Muscle of leg (tissue), 11 donors: ENCODE measurements around the gene DOCK6. TPM values are rescaled to one million over a fixed set of nuclear protein-coding genes. Genes with fewer than 3 reads are reported as not detected.

ENCODE experiments used
- DNase-seq: peaks from one replicate; pipeline ENCODE4 v3.0.0; 2013
- H3K27ac ChIP-seq: one replicate; pipeline ENCODE4 v1.5.1; 2013; ENCODE audit warnings: mild to moderate bottlenecking, low read length, control low read depth
- H3K27me3 ChIP-seq: one replicate; pipeline ENCODE4 v1.6.1; 2013; ENCODE audit warnings: low read length; ENCODE audit not compliant: control insufficient read depth, insufficient read depth
- H3K36me3 ChIP-seq: one replicate; pipeline ENCODE4 v1.6.1; 2013; ENCODE audit warnings: low read length; ENCODE audit not compliant: control insufficient read depth, insufficient read depth
- H3K4me1 ChIP-seq: one replicate; pipeline ENCODE4 v1.6.1; 2013; ENCODE audit warnings: low read length; ENCODE audit not compliant: control insufficient read depth, insufficient read depth
- H3K4me3 ChIP-seq: one replicate; pipeline ENCODE4 v1.5.1; 2013; ENCODE audit warnings: low read length, control low read depth
- H3K9me3 ChIP-seq: replicated peaks from 2 replicates; pipeline ENCODE4 v1.6.1; 2013; ENCODE audit warnings: low read depth, low read length; ENCODE audit not compliant: control insufficient read depth
- WGBS: methylation state at CpG from one replicate; pipeline ENCODE4 v1.1.5; 2013; ENCODE audit warnings: missing lambda C conversion rate; ENCODE audit not compliant: insufficient coverage; 5-methylcytosine and 5-hydroxymethylcytosine counted together
- polyA plus RNA-seq, 8 donors: library from polyadenylated mRNA; unstranded; fragments of 120-200 nt; gene quantifications; one replicate each; pipeline versions ENCODE4 v1.2.1 to v1.2.3, GENCODE V29; 2013; ENCODE audit warnings: inconsistent platforms in 1 of 8, low replicate concordance in 1 of 8; ENCODE audit not compliant: insufficient read length in 8 of 8, insufficient read depth in 1 of 8
- total RNA-seq: library from RNA; stranded (reverse); fragments of 120-200 nt; gene quantifications from one replicate; pipeline ENCODE4 v1.2.4, GENCODE V29; 2013

DOCK6 gene
- total and polyA plus RNA-seq, 9 donors, result 23.7 to 53.7 (median 41.7) TPM

DNA sequence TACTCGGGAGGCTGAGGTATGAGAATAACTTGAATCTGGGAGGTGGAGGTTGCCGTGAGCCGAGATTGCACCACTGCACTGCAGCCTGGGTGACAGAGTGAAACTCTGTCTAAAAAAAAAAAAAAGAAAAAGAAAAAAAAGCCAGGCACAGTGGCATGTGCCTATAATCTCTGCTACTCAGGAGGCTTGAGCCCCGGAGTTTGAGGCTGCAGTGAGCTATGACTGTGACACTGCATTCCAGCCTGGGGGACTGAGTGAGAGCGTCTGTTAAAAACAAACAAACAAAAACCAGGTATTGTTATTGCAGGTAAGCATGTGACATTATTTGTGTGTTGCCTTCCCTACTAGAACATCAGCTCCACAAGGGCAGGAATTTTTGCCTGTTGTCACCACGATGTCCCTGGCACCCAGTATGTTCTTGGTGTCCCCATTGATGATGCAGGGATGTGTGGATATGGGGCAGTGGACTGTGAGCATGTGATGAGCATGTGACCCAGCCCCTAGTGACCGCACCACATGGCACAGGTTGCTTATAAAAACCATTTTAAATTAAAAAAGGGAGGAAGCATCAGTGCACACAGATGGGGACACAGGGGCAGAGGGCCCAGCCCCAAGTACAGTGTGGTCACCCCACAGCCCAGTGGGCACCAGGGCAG is 63.4 kb downstream of the DOCK6 start:
- 72% methylated on average over 2 of the region's 7 CpGs for WGBS
- no peak overlapping the region for H3K27ac ChIP-seq
- peaks cover 45% of the 10 kb centered on the region for H3K36me3 ChIP-seq

DNA sequence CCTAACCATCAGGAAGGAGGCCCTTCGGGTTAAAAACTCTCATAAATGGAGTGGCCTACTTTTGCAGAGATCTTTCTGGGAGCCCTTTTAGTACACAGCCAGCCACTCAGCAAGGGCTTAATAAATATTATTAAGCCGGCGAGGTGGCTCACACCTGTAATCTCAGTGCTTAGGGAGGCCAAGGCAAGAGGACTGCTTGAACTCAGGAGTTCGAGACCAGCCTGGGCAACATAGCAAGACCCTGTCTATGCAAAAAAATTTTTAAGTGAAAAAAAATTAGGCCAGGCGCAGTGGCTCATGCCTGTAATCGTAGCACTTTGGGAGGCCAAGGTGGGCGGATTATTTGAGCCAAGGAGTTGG is 64.2 kb downstream of the DOCK6 start:
- DNase-seq, result no peak
- Histone ChIP-seq H3K9me3 (no peaks in the 10 kb centered on the region), H3K27me3 (no peaks in the 10 kb centered on the region), H3K4me3 (no peak overlapping the region), H3K4me1 (peaks cover 41% of the 10 kb centered on the region), H3K36me3 (peaks cover 52% of the 10 kb centered on the region), H3K27ac (peak overlapping the region; percentile 49)
- 73% methylated on average over 3 of the region's 7 CpGs for WGBS

More for the DNA sequence above, 63.4 kb downstream of the DOCK6 start:
- Histone ChIP-seq H3K9me3 (no peaks in the 10 kb centered on the region), H3K4me3 (no peak overlapping the region), H3K27me3 (no peaks in the 10 kb centered on the region), H3K4me1 (peaks cover 41% of the 10 kb centered on the region)
- DNase-seq, result no peak

DNA sequence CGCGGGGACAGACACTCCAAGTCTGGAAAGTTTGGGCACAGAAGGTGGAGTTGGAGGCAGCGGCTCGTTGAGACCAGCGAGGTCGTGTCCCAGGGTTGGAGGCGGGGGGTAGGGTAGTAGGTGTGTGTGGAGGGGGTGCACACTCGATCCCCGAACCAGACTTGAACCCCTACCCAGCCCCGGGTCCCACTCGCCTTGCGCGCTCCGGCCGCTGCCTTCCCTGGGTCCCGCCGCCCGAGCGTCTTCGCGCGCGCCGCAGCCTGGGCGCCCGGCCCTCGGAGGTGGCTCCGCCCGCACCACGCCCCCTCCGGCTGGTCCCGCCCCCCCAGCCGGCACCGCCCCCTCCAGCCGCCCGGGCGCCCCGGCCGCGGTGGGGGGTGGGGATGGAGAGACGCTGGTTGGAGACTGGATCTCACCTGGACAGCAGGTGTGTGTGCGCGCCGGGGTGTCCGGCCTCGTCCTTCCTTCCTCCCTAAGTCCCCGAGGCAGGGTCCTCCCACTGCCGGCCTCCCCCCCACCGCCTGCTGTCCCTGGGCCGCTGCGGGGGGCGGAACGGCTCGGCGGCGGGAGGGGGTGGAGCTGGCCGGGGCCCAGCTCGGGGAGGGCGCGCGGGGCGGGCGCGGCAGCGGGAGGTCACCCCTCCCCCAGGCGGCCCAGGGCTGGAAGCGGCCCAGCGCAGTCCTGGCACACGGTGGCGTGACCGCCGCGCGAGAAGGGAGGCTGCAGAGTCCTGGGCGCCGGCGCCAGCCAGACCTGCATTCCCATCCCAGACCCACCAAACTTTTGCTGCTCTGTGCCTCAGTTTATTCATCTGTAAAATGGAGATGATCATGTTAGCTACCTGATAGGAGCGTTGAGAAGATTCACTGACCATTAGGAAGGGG is 64.8 kb downstream of the DOCK6 start, which contains the start of gene KANK2:
Gene KANK2, minus strand, starts transcription at position 255 of the 884 bp plus-strand sequence. CDS start 3,034 bp downstream, outside the sequence.
- WGBS, result under 1% methylated on average over 41 of the region's 78 CpGs
- peaks cover 45% of the 10 kb centered on the region for H3K4me1 ChIP-seq
- DNase-seq, result peak; percentile 91
- peak within 1 kb of the TSS; percentile 88 for H3K27ac ChIP-seq
- H3K36me3 ChIP-seq, result peaks cover 52% of the 10 kb centered on the region
- H3K9me3 ChIP-seq, result no peaks in the 10 kb centered on the region
- H3K27me3 ChIP-seq, result no peaks in the 10 kb centered on the region
- peak within 1 kb of the TSS; percentile 93 for H3K4me3 ChIP-seq

DNA sequence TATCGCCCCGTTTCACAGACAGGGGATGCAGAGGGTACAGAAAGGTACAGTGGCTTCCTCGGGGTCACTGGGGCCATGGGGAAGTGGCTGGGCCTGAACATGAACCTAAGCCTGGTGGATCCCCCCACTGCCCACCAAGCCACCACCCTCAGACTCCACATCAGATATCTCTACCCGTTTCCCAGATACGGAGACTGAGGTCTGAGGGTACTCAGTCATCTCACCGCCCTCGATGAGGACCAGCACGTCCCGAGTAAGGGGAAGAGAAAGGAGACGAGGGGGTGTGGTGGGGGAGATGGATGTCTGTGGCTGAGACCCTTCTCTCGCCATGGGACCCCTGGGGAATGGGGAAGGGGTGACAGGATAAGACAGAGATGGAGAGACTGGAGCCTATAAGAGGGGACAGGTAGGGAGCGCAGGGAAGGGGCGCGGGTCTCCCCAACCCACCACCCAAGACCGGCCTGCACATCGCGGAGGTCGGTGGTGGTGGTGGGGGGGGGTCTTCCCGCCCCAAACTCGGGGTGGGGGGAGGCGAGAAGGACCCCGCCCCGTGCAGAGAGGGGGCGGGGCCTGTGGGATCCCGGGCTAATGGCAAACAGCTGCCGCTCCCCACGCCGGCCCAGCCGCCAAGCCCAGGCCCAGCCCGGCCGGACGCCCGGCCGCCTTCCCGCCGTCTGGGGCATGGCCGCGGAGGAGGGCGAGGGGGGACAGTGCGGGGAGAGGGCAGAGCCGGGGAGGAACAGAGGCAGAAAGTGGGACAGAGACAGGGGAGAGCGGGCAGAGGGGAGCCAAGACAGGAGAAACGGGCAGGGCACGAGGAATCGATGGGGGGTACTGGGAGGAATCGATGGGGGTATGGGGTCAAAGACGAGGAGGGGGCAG is 65.7 kb downstream of the DOCK6 start:
- H3K27ac ChIP-seq, result peak overlapping the region; percentile 88
- under 1% methylated on average over 28 of the region's 47 CpGs for WGBS
- H3K4me3 ChIP-seq, result peak overlapping the region; percentile 93
- no peaks in the 10 kb centered on the region for H3K9me3 ChIP-seq
- H3K4me1 ChIP-seq, result peaks cover 52% of the 10 kb centered on the region
- peak; percentile 77 for DNase-seq
- H3K36me3 ChIP-seq, result peaks cover 60% of the 10 kb centered on the region
- H3K27me3 ChIP-seq, result no peaks in the 10 kb centered on the region

DNA sequence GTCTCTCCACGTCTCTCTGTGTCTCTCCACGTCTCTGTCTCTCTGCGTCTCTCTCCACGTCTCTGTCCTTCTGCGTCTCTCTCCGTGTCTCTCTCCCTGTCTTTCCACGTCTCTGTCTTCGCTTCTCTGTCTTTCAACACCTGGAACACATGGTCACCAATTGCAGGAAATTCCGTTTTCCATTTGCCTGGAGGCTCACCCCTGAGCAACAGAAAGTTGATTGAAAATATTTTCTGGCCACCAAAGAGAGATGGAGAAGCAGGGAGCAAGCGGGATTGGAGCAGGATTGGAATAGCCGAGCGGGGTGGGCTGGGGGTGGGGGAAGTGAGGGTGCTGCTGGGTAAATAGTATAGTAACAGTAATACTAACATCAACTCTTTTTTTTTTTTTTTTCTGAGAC is 66.6 kb downstream of the DOCK6 start:
- H3K36me3 ChIP-seq, result peaks cover 55% of the 10 kb centered on the region
- WGBS, result 57% methylated on average over 7 of the region's 12 CpGs
- no peak for DNase-seq
- peak overlapping the region; percentile 70 for H3K27ac ChIP-seq
- H3K4me1 ChIP-seq, result peaks cover 57% of the 10 kb centered on the region
- peak overlapping the region; percentile 30 for H3K4me3 ChIP-seq
- H3K27me3 ChIP-seq, result no peaks in the 10 kb centered on the region
- H3K9me3 ChIP-seq, result no peaks in the 10 kb centered on the region

DNA sequence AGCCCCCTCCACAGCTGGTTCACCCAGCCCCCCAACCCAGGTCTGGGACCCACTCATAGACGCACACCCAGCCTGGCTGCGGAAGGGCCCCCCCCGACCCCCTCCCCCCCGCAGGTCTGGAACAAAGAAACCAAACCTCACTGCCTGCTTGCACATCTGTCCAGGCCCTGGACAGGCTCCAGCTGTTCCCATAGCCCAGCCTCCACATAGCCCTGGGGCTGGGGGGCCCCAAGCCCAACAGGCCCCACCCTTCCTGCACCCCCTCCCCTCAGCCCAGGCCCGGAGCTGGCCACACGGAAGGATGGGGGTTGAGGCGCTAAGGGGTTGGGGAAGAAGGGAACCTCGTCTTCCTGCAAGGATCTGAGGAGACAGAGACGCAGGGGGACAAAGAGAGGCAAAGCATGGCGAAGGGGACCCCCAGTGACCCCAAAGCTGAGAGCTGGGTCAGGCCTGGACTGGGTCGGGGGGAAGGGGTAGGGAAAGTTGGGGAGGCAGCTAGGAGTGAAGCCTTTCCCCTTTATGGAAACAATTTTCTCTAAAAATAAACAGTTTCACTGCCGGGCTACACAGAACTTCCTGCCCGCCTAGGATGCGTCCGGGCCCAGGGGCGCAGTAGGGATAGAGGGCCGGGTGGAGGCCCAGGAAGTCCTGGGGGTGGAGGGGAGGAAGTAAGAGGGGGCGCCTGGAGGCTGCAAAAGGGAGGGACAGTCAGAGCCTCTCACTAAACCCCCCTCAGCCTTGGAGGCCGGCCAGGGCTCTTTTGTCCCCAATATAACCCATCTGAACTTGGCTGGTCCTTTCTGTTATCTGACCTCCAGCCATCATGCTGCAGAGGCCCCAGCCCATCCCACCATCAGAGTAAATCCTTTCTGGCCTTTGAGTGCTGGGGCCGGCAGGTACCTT is 67.4 kb downstream of the DOCK6 start:
- DNase-seq, result peak; percentile 82
- Histone ChIP-seq H3K4me3 (peak overlapping the region; percentile 30), H3K4me1 (peaks cover 65% of the 10 kb centered on the region), H3K27ac (peak overlapping the region; percentile 70), H3K9me3 (no peaks in the 10 kb centered on the region), H3K27me3 (no peaks in the 10 kb centered on the region), H3K36me3 (peaks cover 58% of the 10 kb centered on the region)
- WGBS, result 14% methylated on average over 6 of the region's 20 CpGs

DNA sequence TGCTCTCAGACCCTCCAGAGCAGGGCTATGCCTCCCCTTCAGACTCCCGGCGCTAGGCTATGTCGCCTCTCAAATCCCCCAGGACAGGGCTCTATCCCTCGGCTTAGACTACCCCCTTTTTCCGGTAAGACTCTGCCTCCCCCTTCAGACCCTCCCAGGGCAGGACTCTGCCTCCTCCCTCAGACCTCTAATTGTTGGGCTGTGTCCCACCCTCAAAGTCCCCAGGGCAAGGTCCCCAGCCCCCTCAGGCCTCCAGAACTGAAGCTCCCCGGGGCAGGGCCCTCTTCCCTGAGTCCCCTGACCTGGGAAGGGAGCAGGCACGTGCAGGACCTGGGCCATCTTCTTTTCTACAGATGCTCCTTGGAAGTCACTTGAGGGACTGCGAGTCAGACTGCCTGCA is 68.2 kb downstream of the DOCK6 start:
- Histone ChIP-seq H3K4me3 (no peak overlapping the region), H3K27ac (peak overlapping the region; percentile 70), H3K36me3 (peaks cover 55% of the 10 kb centered on the region), H3K9me3 (no peaks in the 10 kb centered on the region), H3K27me3 (no peaks in the 10 kb centered on the region), H3K4me1 (peaks cover 72% of the 10 kb centered on the region)
- DNase-seq, result no peak
- 44% methylated on average over 7 of the region's 8 CpGs for WGBS

DNA sequence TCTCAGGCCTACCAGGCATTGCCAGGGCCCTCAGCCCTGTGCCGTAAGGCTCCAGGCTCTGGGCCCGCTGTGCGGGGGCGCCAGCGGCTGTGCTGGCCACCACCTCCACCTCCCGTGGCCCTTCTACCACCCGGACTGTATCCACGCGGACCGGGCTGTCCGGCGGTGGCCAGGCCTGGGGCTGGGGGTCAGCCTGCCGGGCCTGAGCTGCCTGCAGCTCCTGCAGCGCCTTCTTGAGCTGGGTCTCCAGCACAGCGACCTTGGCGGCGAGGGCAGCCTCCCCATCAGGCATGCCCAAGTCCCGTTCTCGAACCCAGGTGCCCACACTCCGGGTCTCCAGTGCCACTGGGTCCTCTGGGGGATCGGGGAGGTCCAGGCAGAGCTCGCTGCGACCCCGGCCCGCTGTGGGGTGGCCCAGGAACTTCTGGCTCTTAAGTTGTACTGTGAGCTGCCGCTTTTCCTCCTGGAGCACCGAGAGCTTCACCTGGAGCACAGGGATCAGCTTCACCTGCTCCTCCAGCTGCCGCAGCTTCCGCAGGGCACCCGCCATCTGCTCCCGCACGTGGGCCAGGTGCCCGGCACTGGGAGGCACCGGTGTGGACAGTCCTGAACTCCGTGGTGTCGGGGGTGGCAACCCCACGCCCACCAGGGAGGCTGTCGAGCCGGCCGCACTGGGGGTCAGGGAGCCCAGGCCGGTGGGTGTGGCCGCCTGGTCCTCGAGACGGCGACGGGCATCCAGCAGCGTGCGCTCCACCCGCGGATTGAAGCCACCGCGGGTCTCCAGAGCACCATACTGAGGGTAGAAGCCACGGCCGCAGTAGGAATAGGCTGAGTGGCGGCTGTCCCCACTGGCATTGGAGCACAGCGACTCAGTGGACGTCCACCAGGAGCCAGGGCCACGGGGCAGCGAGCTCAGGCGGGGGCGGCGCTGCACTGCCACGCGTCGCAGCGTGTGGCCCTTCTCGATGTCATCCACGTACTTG is 69.1 kb downstream of the DOCK6 start:
- peak overlapping the region; percentile 7 for H3K27ac ChIP-seq
- H3K9me3 ChIP-seq, result no peaks in the 10 kb centered on the region
- H3K4me3 ChIP-seq, result no peak overlapping the region
- no peak for DNase-seq
- peaks cover 76% of the 10 kb centered on the region for H3K4me1 ChIP-seq
- H3K27me3 ChIP-seq, result no peaks in the 10 kb centered on the region
- H3K36me3 ChIP-seq, result peaks cover 61% of the 10 kb centered on the region
- 87% methylated on average over 63 of the region's 68 CpGs for WGBS
